SU-DHL-6 (cell line): ENCODE results near the gene ITPR1.

Source experiments
- CTCF ChIP-seq: fragments of 200-600 bp; sonication (generic); IDR thresholded peaks from one replicate; pipeline ENCODE4 v1.5.1; 2017; ENCODE audit warnings: antibody characterized with exemption, mild to moderate bottlenecking, low read length, moderate library complexity; ENCODE audit not compliant: insufficient read depth, poor library complexity, severe bottlenecking
- EZH2phosphoT487 ChIP-seq: fragments of 200-600 bp; sonication (generic), shearing (Covaris generic); conservative IDR thresholded peaks from 2 replicates; pipeline ENCODE4 v1.6.1; 2018; ENCODE audit warnings: mild to moderate bottlenecking, antibody characterized with exemption, low read length, moderate library complexity, mixed read lengths

GRCh38 chr3:4687167-4687566 is 194.0 kb downstream of the ITPR1 start:
- TF ChIP-seq CTCF = no peak
- no peak for TF ChIP-seq EZH2phosphoT487
